Activated CD4-positive, alpha-beta memory T cell treated with anti-CD3 and anti-CD28 coated beads, Interleukin-2, amount 10 ng/mL, durations not matched to agents 7 days and 5 days (primary cell): Measurements from ENCODE around the gene LRRC8D. TPM values are rescaled to one million over a fixed set of nuclear protein-coding genes. Genes with fewer than 3 reads are reported as not detected.

Experiments
- CTCF ChIA-PET: fragments of 350-600 bp; sonication (Branson Sonifier 250); formaldehyde crosslinking; loops from one replicate; lab custom pipeline; 2021; ENCODE audit warnings: antibody characterized with exemption, inconsistent platforms; lab: Charles Lee
- POLR2A ChIA-PET: fragments of 350-600 bp; sonication (Branson Sonifier 250); formaldehyde crosslinking; loops from one replicate; lab custom pipeline; 2021; ENCODE audit warnings: antibody characterized with exemption; lab: Charles Lee
- DNase-seq: peaks from one replicate; pipeline ENCODE4 v3.0.0-alpha.2; 2020
- H3K27ac Mint-ChIP-seq: one replicate; pipeline ENCODE4 v1.8.0; 2021; ENCODE audit warnings: mild to moderate bottlenecking, mixed read lengths
- H3K27me3 Mint-ChIP-seq: one replicate; pipeline ENCODE4 v1.8.0; 2021; ENCODE audit warnings: mixed read lengths
- H3K36me3 Mint-ChIP-seq: one replicate; pipeline ENCODE4 v1.8.0; 2021; ENCODE audit warnings: low read depth, mixed read lengths
- H3K4me1 Mint-ChIP-seq: one replicate; pipeline ENCODE4 v1.8.0; 2021; ENCODE audit warnings: mixed read lengths
- H3K4me3 Mint-ChIP-seq: one replicate; pipeline ENCODE4 v1.8.0; 2021; ENCODE audit warnings: mild to moderate bottlenecking, mixed read lengths
- H3K9me3 Mint-ChIP-seq: one replicate; pipeline ENCODE4 v1.8.0; 2021; ENCODE audit warnings: mixed read lengths
- total RNA-seq, 2 experiments: library from RNA; stranded (reverse); gene quantifications; one replicate each; pipeline ENCODE4 v1.2.3, GENCODE V29; 2021

The LRRC8D gene
- total RNA-seq, 2 experiments from 2014 or later: 19.4 to 20.3 TPM

- Mint-ChIP-seq H3K27me3 (no peaks in the 10 kb centered on the region), H3K36me3 (no peaks in the 10 kb centered on the region), H3K4me1 (peaks cover 22% of the 10 kb centered on the region), H3K27ac (no peak overlapping the region), H3K9me3 (no peaks in the 10 kb centered on the region), H3K4me3 (no peak overlapping the region)
- DNase-seq: no peak
- CTCF ChIA-PET: interaction anchor here (0.6 to 1.4 kb wide), 6 partner anchors 10 to 594 kb away, joined by 3 to 4 read pairs (median 3); no protein-coding TSS in a partner anchor
- POLR2A ChIA-PET: interaction anchor here (0.8 to 1.0 kb wide), 2 partner anchors 108 to 130 kb away, joined by 3 to 4 read pairs; no protein-coding TSS in a partner anchor
Measured at GRCh38 chr1:89951766-89952604, 131.2 kb downstream of the LRRC8D start.

- H3K9me3 Mint-ChIP-seq: no peaks in the 10 kb centered on the region
- H3K4me3 Mint-ChIP-seq: no peak overlapping the region
- H3K27ac Mint-ChIP-seq: no peak overlapping the region
- no peaks in the 10 kb centered on the region for H3K36me3 Mint-ChIP-seq
- CTCF ChIA-PET: interaction anchor here (0.7 to 1.4 kb wide), 5 partner anchors 11 to 595 kb away, joined by 3 to 4 read pairs (median 3); no protein-coding TSS in a partner anchor
- H3K27me3 Mint-ChIP-seq: no peaks in the 10 kb centered on the region
- POLR2A ChIA-PET: interaction anchor here (0.8 to 1.0 kb wide), 2 partner anchors 109 to 131 kb away, joined by 3 to 4 read pairs; no protein-coding TSS in a partner anchor
- H3K4me1 Mint-ChIP-seq: peaks cover 28% of the 10 kb centered on the region
- no peak for DNase-seq
Measured at GRCh38 chr1:89952605-89953130, 131.8 kb downstream of the LRRC8D start.

GRCh38 chr1:89953131-89953626 is 132.3 kb downstream of the LRRC8D start:
- peak; percentile 42 for DNase-seq
- no peaks in the 10 kb centered on the region for H3K27me3 Mint-ChIP-seq
- H3K4me3 Mint-ChIP-seq: no peak overlapping the region
- peaks cover 32% of the 10 kb centered on the region for H3K4me1 Mint-ChIP-seq
- CTCF ChIA-PET: interaction anchor here (1.2 to 1.5 kb wide), 2 partner anchors 33 to 150 kb away, joined by 3 to 4 read pairs; no protein-coding TSS in a partner anchor
- POLR2A ChIA-PET: no interaction called here
- no peaks in the 10 kb centered on the region for H3K36me3 Mint-ChIP-seq
- peak overlapping the region; percentile 54 for H3K27ac Mint-ChIP-seq
- no peaks in the 10 kb centered on the region for H3K9me3 Mint-ChIP-seq

GRCh38 chr1:89953929-89954328 is 133.1 kb downstream of the LRRC8D start:
- H3K4me3 Mint-ChIP-seq: no peak overlapping the region
- H3K36me3 Mint-ChIP-seq: no peaks in the 10 kb centered on the region
- no peaks in the 10 kb centered on the region for H3K27me3 Mint-ChIP-seq
- peaks cover 35% of the 10 kb centered on the region for H3K4me1 Mint-ChIP-seq
- POLR2A ChIA-PET: interaction anchor here (0.7 kb wide), 1 partner anchor 23 kb away, joined by 3 read pairs; no protein-coding TSS in a partner anchor
- CTCF ChIA-PET: interaction anchor here (0.6 to 1.5 kb wide), 3 partner anchors 32 to 141 kb away, joined by 3 to 4 read pairs (median 3); no protein-coding TSS in a partner anchor
- no peak overlapping the region for H3K27ac Mint-ChIP-seq
- DNase-seq: no peak
- H3K9me3 Mint-ChIP-seq: no peaks in the 10 kb centered on the region

DNA sequence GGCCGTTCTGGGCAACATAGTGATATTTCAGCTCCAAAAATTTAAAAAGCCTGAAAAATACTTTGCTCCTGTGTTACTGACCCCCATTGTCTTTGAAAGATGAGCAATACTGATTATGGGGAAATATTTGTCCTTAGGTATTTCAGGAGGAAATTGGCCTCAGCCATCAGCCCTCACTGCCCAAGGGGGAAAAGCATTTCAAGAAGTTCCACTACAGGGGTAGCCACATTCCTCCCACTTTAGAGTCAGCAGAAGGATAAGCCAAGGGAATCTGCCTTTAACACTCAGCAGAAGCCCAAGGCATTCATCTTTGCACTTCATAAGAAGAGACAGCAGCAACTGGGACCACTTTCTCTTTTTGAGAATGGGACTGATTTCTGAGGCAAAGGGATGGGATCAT is 133.6 kb downstream of the LRRC8D start:
- Mint-ChIP-seq H3K36me3 (no peaks in the 10 kb centered on the region), H3K27me3 (no peaks in the 10 kb centered on the region), H3K4me1 (peaks cover 35% of the 10 kb centered on the region), H3K4me3 (no peak overlapping the region), H3K9me3 (no peaks in the 10 kb centered on the region), H3K27ac (no peak overlapping the region)
- ChIA-PET CTCF (interaction anchor here (0.7 to 1.5 kb wide), 2 partner anchors 32 to 141 kb away, joined by 3 to 4 read pairs; no protein-coding TSS in a partner anchor), POLR2A (no interaction called here)
- DNase-seq: no peak

DNA sequence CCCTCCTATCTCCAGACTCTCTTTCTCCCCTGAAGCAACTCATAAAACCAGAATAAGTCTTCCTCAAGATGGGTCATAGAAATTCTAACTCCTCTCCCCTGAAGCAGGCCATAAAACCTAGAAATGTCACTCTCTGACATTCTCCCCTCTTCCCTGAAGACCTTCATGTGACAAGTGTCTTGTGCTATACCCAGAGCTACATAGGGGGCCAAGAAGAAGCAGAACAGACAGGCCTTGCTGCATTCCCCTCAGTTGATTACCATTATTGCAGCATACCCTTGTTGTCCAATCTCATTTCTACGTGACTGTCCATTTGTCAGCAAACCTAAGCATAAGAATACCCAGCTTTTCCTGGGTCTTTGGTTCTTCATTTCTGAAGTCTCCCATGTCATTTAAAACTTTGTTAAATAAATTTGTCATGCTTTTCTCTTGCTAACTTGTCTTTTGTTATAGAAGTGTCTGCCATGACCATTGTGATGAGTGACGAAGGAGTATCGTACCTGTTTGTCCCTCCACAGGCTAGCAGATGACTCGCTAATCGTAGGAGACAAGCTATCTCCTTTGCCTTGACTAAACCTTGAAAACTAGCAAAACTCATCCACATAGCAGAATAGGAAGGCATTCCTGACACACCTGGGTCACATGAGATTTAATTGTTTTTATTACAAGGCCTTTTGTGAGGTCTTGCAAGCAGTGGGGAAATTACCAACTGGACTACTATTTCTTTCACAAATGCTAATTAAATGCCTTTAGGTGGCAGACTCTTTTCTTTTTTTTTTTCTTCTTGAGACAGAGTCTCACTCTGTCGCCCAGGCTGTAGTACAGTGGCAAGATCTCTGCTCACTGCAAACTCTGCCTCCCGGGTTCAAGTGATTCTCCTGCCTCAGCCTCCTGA is 134.7 kb downstream of the LRRC8D start:
- H3K4me3 Mint-ChIP-seq: no peak overlapping the region
- no peaks in the 10 kb centered on the region for H3K36me3 Mint-ChIP-seq
- H3K4me1 Mint-ChIP-seq: peaks cover 35% of the 10 kb centered on the region
- H3K9me3 Mint-ChIP-seq: no peaks in the 10 kb centered on the region
- no peaks in the 10 kb centered on the region for H3K27me3 Mint-ChIP-seq
- no peak for DNase-seq
- CTCF ChIA-PET: interaction anchor here (0.7 kb wide), 1 partner anchor 74 kb away, joined by 3 read pairs; no protein-coding TSS in a partner anchor
- H3K27ac Mint-ChIP-seq: no peak overlapping the region
- POLR2A ChIA-PET: no interaction called here

DNA sequence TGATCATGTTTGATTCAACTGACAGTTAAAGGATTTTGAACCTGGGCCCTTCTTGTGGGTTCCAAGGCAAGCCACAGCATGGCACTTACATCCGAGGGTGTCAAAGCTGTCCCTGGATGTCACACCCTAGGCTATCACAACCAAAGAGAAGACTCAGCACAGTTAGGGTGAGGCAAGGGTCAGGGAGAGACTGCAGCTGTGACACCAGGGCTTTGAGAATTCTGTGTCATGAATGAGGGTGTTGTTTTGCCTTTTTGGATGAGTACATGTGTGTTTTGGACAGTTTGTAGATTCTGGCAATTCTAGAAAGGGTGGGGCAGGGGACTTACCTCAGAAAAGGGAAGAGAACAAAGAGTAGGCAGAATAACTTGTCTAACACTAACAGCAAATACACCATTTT is 136.3 kb downstream of the LRRC8D start:
- Mint-ChIP-seq H3K27ac (peak overlapping the region; percentile 28), H3K27me3 (no peaks in the 10 kb centered on the region), H3K9me3 (no peaks in the 10 kb centered on the region), H3K36me3 (no peaks in the 10 kb centered on the region), H3K4me1 (peaks cover 35% of the 10 kb centered on the region), H3K4me3 (no peak overlapping the region)
- ChIA-PET CTCF (interaction anchor here (0.8 to 1.1 kb wide), 2 partner anchors 12 to 113 kb away, joined by 3 read pairs; no protein-coding TSS in a partner anchor), POLR2A (interaction anchor here (1.0 kb wide), 2 partner anchors 113 to 114 kb away, joined by 3 to 4 read pairs; no protein-coding TSS in a partner anchor)
- DNase-seq: peak; percentile 49

DNA sequence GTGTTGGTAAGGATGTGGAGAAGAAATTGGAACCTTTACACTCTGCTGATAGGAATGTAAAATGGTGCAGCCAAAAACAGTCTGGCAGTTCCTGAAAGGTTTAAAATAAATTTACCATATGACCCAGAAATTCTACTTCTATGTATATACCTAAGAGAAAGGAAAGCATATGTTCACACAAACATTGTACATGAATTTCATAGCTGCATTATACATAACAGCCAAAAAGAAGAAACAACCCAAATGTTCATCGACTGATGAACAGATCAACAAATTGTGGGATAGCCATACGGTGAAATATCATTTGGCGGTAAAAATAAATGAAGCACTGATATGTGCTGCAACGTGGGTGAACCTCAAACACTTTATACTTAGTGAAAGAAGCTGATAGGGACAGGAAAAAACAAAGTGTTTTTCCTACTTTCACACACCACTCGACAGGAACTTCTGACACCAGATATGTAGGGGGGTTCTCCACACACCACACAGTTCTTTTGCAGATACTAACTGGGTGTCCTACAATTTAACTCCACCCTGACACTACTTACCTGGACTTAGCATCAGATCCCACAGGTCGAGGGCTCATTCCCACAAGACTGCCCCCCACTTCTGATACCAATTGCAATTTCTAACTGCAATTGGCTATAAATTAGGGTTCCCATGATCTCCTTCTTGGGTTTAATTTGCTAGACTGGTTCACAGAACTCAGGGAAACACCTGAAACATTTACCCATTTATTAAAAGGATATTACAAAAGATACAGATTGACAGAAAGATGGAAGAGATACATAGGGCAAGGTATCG is 138.2 kb downstream of the LRRC8D start:
- no peak for DNase-seq
- CTCF ChIA-PET: interaction anchor here (0.5 to 1.0 kb wide), 2 partner anchors 116 to 173 kb away, joined by 3 to 4 read pairs; no protein-coding TSS in a partner anchor
- POLR2A ChIA-PET: no interaction called here
- H3K4me3 Mint-ChIP-seq: no peak overlapping the region
- H3K36me3 Mint-ChIP-seq: no peaks in the 10 kb centered on the region
- no peak overlapping the region for H3K27ac Mint-ChIP-seq
- H3K9me3 Mint-ChIP-seq: no peaks in the 10 kb centered on the region
- peaks cover 21% of the 10 kb centered on the region for H3K4me1 Mint-ChIP-seq
- peaks cover 3% of the 10 kb centered on the region for H3K27me3 Mint-ChIP-seq

DNA sequence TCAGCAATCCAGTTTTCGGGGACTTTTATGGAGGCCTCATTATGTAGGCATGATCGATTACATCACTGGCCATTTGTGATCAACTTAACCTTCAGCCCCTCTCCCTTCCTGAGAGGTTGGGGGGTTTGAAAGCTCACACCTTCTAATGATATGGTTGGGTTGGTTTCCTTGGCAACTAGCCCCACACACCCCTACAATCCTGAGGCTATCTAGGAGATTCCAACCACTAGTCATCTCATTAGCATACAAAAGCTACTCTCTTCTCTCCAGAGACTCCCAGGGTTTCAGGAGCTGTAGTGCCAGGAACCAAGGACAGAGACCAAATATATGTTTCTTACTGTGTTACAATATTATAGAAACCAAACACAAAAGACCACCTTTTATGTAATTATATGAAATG is 138.9 kb downstream of the LRRC8D start:
- POLR2A ChIA-PET: no interaction called here
- Mint-ChIP-seq H3K36me3 (no peaks in the 10 kb centered on the region), H3K4me3 (no peak overlapping the region), H3K27ac (no peak overlapping the region), H3K27me3 (peaks cover 6% of the 10 kb centered on the region), H3K4me1 (peaks cover 17% of the 10 kb centered on the region), H3K9me3 (no peaks in the 10 kb centered on the region)
- CTCF ChIA-PET: interaction anchor here (0.5 to 1.1 kb wide), 3 partner anchors 116 to 173 kb away, joined by 3 to 4 read pairs (median 3); no protein-coding TSS in a partner anchor
- DNase-seq: no peak

DNA sequence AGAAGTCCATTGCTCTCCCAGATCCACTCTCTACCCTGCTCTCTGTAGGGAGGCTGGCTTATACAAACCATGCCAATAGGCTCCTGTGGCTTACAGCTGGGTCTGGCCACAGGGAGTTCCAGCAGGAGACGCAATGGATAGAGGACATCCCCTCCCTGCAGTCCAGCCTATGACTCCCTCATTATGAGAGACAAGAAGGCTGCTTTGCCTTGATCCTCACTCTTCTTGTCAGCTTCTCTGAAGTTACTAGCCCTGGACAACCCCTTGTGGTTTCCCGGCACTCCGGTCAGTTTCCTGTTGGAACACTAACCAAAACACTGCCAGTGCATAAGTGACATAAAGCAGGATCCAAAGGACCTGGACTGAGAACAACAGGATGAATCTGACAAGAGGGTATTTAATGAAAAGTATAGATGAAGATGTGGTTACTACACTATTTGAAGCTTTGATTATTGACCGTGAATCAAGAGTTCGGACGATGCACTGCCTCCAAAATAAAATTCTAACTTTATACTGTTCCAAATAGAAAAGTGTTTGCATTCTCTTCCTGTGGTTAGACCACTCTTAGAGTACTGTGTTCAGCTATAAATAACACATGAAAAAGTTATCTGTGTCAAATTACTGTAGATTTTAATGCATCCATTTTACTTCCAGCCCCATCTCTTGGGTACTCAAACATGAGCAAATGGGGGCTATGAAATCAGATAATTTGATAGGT is 141.4 kb downstream of the LRRC8D start:
- Mint-ChIP-seq H3K27ac (no peak overlapping the region), H3K9me3 (no peaks in the 10 kb centered on the region), H3K36me3 (no peaks in the 10 kb centered on the region), H3K27me3 (peaks cover 14% of the 10 kb centered on the region), H3K4me3 (no peak overlapping the region), H3K4me1 (peaks cover 11% of the 10 kb centered on the region)
- no peak for DNase-seq
- ChIA-PET POLR2A (interaction anchor here (0.9 kb wide), 1 partner anchor 119 kb away, joined by 3 read pairs; no protein-coding TSS in a partner anchor), CTCF (no interaction called here)

DNA sequence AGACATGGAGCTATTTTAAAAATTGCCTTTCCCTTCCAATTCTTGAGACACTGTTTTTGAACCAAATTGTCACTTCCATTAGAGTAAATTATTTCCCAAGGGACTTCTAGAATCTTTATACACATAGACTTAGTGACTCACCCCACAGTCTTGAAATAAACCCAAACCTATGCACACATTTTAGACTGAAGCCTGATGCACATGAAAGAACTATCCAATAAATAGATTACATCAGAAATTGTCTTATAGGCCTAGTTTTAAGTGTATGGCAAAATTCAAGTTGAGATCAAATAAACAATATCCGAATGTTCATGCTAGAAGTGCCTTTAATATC is 141.9 kb downstream of the LRRC8D start:
- POLR2A ChIA-PET: no interaction called here
- peaks cover 15% of the 10 kb centered on the region for H3K27me3 Mint-ChIP-seq
- CTCF ChIA-PET: no interaction called here
- H3K9me3 Mint-ChIP-seq: no peaks in the 10 kb centered on the region
- H3K4me1 Mint-ChIP-seq: peaks cover 7% of the 10 kb centered on the region
- DNase-seq: no peak
- H3K4me3 Mint-ChIP-seq: no peak overlapping the region
- H3K36me3 Mint-ChIP-seq: no peaks in the 10 kb centered on the region
- H3K27ac Mint-ChIP-seq: no peak overlapping the region
